ENCODE data around the gene GAD1.

DNA sequence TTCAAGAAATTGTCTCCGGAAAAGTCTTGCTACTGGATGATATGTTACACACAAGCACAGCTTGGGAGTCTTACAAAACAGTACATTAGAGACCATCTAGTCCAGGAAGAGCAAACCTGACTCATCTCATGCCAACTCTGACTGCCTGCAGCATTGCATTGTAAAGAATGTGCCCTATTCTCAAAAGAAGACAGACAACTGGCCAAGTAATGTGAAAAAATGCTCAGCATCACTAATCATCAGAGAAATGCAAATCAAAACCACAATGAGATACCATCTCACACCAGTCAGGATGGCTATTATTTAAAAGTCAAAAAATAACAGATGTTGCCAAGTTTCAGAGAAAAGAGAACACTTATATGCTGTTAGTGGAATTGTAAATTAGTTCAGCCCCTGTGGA is 69.7 kb downstream of the GAD1 start:
- TF ChIP-seq CTCF (conservative IDR thresholded peaks at IDR 0.05; ENCODE audit: low read length) = no peak
- TF ChIP-seq EZH2phosphoT487 (IDR thresholded peaks at IDR 0.05; ENCODE audit: borderline replicate concordance, low read depth, low read length) = no peak

Measured in OCI-LY7 (cell line).